ENCODE results near the gene MEPCE.
A peak's percentile ranks its signal among the peaks of the same experiment; 100 is the strongest.
"Not testable (repeated sequence)": the region's sequence is repeated elsewhere in the genome, so short reads cannot be mapped to it uniquely, and the experiment has no call there.

Gene MEPCE

DNA sequence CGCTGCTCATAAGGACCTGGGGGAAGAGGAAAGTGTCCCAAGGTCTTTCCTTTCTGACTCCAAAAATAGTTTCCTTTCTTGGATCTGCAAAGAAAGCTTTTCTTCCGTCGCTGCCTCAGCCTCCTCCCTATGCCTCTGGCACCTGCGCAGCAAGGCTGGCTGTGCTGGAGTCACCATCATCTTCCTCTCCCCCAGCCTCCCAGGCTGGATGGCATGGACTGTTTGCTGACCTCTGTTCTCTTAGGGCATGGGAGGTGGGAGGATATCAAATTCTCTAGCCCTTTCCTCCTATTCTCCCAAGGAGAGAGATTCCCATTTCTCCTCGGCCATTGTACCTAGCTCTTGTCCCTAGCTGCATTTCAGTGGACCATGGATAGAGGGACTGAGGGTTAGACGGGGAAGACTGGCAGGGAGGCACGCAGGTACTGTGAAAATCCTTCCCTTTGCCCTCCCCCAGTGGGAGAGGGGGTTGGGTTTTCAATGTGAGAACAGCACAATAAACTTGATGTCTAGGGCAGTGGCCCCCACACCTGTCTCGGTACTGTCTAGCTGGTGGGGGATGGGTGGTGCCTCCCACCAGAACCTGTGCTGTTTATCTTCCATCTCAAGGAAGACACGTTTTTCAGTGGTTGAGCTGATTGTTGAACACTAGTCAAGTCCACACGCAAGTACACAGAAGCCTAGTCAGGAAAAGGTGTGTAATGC is 4.1 kb downstream of the MEPCE start:
- no peak for DNase-seq (ENCODE audit: low read depth in 3 of 3)

GRCh38 chr7:100434297-100435144 is 4.9 kb downstream of the MEPCE start:
- DNase-seq (ENCODE audit: low read depth in 3 of 3) = no peak

DNA sequence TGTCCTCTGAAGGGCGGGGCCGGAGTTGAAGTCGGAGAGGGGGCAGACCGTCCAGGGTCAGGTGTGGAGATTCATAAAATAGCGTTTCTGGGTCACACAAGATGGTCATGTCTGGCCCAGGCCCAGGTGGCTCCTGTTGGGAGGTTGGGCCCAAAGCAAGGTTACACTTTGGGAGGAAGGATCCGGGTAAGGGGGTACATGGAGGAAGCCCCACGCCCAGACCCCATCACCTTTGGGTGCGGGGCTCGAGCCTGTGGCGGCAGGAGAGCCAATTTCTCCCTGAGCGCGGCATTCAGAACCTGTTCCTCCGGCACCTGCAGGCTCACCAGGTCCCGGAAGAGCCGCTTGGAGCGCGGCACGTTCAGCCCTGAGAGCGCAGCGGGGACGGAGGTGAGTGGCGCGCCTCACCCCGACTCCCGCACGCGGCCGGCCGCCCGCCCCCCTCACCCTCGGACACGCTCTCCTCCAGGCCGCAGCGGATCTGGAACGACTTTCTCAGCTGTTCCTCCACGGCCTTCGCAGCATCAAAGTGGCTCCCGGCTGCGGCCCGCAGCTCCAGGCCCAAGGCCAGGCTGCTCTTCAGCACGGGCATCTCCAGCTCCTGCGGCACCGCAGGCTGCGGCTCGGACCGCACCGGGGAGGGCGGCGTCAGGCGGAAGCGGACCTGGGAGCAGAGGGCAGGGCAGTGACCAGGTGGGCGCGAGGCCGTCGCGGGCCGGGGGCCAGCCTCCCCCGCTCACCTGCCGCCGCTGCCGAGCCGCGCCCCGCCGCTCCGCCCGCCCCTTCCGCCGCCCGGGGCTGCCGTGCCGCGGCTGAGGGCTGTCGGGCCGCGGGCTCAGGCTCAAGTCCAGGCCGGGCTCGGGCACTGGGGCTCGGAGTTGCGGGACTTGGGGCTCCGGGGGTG is 6.0 kb downstream of the MEPCE start:
- DNase-seq (ENCODE audit: low read depth in 3 of 3) = peak in 1 of 3 donors; percentile 25

GRCh38 chr7:100437150-100438100 is 7.8 kb downstream of the MEPCE start:
- no peak for DNase-seq (ENCODE audit: low read depth in 3 of 3)

DNA sequence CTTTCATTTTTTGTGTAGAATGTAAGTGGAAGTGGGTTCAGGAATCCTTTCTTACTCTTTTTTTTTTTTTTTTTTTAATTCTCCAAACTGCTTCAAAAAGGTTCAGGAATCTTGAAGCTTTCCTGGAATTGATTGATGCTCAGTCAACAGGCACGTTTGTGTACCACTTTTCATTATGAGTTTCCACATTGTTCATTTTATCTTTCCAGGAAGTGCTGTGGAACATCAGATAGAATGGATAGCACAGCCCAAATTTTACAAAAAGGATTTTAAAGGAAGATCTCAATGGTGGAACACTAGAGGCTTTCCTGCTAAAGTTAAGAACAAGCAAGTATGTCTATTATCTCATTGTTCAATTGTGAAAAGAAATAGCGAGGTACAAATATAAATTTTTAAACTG is 8.5 kb downstream of the MEPCE start:
- no peak for DNase-seq (ENCODE audit: low read depth in 3 of 3)

DNA sequence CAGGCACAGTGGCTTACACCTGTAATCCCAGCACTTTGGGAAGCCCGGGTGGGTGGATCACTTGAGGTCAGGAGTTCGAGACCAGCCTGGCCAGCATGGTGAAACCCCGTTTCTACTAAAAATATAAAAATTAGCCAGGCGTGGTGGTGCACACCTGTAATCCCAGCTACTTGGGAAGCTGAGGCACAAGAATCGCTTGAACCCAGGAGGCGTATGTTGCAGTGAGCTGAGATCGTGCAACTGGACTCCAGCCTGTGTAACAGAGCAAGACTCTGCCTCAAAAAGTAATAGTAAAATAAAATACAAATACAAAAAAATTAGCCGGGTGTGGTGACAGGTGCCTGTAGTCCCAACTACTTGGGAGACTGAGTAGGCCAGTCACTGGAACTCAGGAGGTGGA is 9.1 kb downstream of the MEPCE start:
- DNase-seq (ENCODE audit: low read depth in 3 of 3) = not testable (repeated sequence)

- DNase-seq (ENCODE audit: low read depth in 3 of 3) = not testable (repeated sequence)
These were observed 9.6 kb downstream of the MEPCE start for GRCh38 chr7:100439244-100439643.

DNA sequence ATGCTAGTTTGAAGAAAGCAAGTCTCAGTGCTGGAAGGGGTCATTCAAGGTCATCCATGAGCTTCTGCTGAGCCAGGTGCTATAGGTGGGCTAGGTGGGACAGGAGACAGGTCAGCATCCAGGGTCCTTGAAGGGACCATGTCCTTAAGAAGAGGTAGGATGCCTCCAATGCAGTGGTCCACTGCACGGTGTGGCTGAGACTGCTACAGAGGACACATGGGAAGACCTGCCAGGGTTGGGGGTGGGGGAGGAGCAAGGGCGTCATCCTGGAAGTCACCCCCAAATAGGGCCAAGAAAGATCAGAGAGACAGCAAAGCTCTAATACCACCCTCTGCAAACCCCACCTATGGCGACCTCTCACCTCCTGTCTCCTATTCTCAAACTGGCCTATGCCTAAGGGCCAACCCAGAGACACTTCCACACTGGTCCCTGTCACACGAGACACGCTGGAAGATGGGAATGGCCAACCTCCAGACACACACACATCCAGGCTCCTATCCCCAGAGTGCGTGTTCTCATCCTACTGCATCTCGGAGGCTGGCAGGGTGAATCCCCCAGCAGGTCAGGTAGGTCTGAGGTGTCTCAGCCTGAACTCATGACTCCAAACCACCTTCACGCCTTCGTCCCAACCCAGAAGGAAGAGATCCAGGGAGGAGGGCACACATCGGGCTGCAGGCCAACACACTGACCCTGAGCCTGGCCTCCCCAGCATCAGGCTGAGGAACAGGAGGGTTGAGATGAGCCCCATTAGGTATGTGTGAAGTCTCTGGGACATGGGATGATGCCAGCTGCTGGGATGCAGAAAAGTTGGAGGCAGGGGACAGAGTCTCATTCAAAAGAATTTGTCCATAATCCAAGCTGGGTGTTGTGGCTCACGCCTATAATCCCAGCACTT is 12.3 kb downstream of the MEPCE start:
- DNase-seq (ENCODE audit: low read depth in 3 of 3) = no peak

GRCh38 chr7:100443096-100443840 is 13.6 kb downstream of the MEPCE start:
- DNase-seq (ENCODE audit: low read depth in 3 of 3) = no peak

GRCh38 chr7:100444311-100445278 is 15.0 kb downstream of the MEPCE start:
- no peak for DNase-seq (ENCODE audit: low read depth in 3 of 3)

- DNase-seq (ENCODE audit: low read depth in 3 of 3) = no peak
These were observed 16.4 kb downstream of the MEPCE start for GRCh38 chr7:100446040-100446439.

DNA sequence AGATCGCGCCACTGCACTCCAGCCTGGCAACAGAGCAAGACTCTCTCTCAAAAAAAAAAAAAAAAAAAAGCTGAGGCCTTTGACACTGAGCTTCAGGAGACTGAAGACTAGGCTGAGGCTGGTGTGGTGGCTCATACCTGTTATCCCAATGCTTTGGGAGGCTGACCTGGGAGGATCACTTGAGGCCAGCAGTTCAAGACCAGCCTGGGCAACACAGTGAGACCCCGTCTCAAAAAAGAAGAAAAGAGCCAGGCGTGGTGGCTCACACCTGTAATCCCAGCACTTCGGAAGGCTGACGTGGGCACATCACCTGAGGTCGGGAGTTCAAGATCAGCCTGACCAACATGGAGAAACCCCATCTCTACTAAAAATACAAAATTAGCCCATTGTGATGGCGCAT is 17.7 kb downstream of the MEPCE start:
- DNase-seq (ENCODE audit: low read depth in 3 of 3) = not testable (repeated sequence)

DNA sequence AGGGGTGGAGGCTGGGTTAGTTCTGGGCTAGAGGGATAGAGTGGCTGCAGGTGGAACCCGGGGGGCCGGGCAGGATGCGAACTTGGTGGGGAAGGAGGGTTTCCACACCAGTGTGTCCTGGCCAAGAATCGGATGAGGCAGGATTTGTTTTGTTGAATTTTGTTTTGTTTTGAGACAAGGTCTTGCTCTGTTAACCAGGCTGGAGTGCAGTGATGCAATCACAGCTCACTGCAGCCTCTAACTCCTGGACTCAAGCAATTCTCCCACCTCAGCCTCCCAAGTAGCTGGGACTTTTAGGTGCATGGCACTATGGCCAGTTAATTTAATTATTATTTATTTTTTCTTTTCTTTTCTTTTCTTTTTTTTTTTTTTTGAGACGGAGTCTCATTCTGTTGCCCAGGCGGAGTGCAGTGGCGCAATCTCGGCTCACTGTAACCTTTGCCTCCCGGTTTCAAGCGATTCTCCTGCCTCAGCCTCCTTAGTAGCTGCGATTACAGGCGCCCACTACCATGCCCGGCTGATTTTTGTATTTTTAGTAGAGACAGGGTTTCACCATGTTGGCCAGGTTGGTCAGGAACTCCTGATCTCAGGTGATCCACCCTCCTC is 19.7 kb downstream of the MEPCE start:
- DNase-seq (ENCODE audit: low read depth in 3 of 3) = no peak

DNA sequence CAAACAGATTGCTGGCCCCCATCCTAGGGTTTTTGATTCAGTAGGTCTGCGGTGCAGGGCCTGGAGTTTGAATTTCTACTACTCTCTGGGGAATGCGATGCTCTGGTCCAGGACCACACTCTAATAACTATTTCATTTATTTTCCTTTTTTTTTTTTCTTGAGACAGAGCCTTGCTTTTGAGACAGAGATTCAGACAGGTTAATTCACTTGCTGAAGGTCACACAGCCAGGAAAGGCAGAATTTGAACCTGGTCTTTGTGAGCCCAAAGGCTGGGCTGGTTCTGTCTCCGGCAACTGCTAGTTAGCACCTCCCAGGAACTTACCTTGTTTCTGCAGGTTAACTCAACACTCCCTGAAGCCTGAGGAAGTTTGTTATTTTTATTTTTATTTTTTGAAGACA is 22.9 kb downstream of the MEPCE start:
- DNase-seq (ENCODE audit: low read depth in 3 of 3) = no peak

DNA sequence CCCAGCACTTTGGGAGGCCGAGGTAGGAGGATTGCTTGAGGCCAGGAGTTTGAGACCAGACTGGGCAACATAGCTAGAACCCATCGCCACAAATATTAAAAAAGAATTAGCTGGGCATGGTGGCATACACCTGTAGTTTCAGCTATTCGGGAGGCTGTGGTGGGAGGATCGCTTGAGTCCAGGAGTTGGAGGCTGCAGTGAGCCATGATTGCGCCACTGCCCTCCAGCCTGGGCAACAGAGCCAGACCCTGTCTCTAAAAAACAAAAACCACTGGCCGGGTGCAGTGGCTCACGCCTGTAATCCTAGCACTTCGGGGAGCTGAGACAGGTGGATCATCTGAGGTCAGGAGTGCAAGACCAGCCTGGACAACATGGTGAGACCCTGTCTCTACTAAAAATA is 24.2 kb downstream of the MEPCE start:
- not testable (repeated sequence) for DNase-seq (ENCODE audit: low read depth in 3 of 3)

- DNase-seq (ENCODE audit: low read depth in 3 of 3) = no peak
These were observed 25.6 kb downstream of the MEPCE start for GRCh38 chr7:100455206-100455605.

GRCh38 chr7:100456562-100456961 is 26.9 kb downstream of the MEPCE start:
- no peak for DNase-seq (ENCODE audit: low read depth in 3 of 3)

- DNase-seq (ENCODE audit: low read depth in 3 of 3) = no peak
These were observed 27.4 kb downstream of the MEPCE start for GRCh38 chr7:100457033-100457432.

Measured in stimulated activated CD4-positive, alpha-beta T cell treated with anti-CD3 and anti-CD28 coated beads, TNF-alpha, amount 100 ng/mL, for 48 hours (primary cell).